Keratinocyte (primary cell): ENCODE results near the gene S1PR4. TPM values are rescaled to one million over a fixed set of nuclear protein-coding genes. Genes with fewer than 3 reads are reported as not detected.
A peak's percentile ranks its signal among the peaks of the same experiment; 100 is the strongest.

ENCODE experiments used
- DNase-seq: peaks from one replicate; pipeline ENCODE4 v3.0.0-alpha.2; 2011; ENCODE audit warnings: low read depth, missing footprints, low spot score
- FAIRE-seq: peaks from 2 replicates; lab custom pipeline; 2011; peaks lifted over from hg19 to GRCh38; lab: Jason Lieb, UNC
- H2AFZ ChIP-seq: 2 replicates; pipeline ENCODE4 v1.6.0; 2012; ENCODE audit warnings: low read length, control low read depth, inconsistent platforms; ENCODE audit not compliant: control insufficient read depth
- H3K27ac ChIP-seq: 2 replicates; pipeline ENCODE4 v1.5.1; 2011; ENCODE audit warnings: low read length; ENCODE audit not compliant: control insufficient read depth, insufficient read depth
- H3K27me3 ChIP-seq: 3 replicates; pipeline ENCODE4 v1.6.0; 2011; ENCODE audit warnings: low read length; ENCODE audit not compliant: control insufficient read depth, insufficient read depth; ENCODE audit errors: extremely low read depth
- H3K36me3 ChIP-seq, 2 experiments: 2 replicates in 1 of 2; 3 replicates in 1 of 2; pipeline ENCODE4 v1.5.1; 2011; ENCODE audit warnings: low read length in 2 of 2, mild to moderate bottlenecking in 1 of 2; ENCODE audit not compliant: control insufficient read depth in 2 of 2, insufficient read depth in 2 of 2; ENCODE audit errors: extremely low read depth in 1 of 2
- H3K4me1 ChIP-seq: 3 replicates; pipeline ENCODE4 v1.5.1; 2011; ENCODE audit warnings: low read length; ENCODE audit not compliant: control insufficient read depth, insufficient read depth; ENCODE audit errors: extremely low read depth
- H3K4me2 ChIP-seq: 3 replicates; pipeline ENCODE4 v1.6.0; 2011; ENCODE audit warnings: low read depth, low read length; ENCODE audit not compliant: control insufficient read depth, insufficient read depth; ENCODE audit errors: extremely low read depth
- H3K4me3 ChIP-seq, 3 experiments: fragments of 200-600 bp in 1 of 3; sonication (generic) in 1 of 3; 2 replicates in 2 of 3; 3 replicates in 1 of 3; pipeline ENCODE4 v1.5.1; 2011 to 2016; ENCODE audit warnings: low read length in 3 of 3, mild to moderate bottlenecking in 3 of 3, control low read depth in 2 of 3, inconsistent platforms in 1 of 3, low read depth in 1 of 3, mixed read lengths in 1 of 3, mixed run types in 1 of 3, moderate library complexity in 1 of 3; ENCODE audit not compliant: control insufficient read depth in 2 of 3, insufficient read depth in 2 of 3; ENCODE audit errors: extremely low read depth in 1 of 3
- H3K79me2 ChIP-seq: 2 replicates; pipeline ENCODE4 v1.6.0; 2012; ENCODE audit warnings: low read length; ENCODE audit not compliant: control insufficient read depth, insufficient read depth
- H3K9ac ChIP-seq: 3 replicates; pipeline ENCODE4 v1.6.0; 2011; ENCODE audit warnings: low read length; ENCODE audit not compliant: control insufficient read depth, insufficient read depth; ENCODE audit errors: extremely low read depth
- H3K9me1 ChIP-seq: 3 replicates; pipeline ENCODE4 v1.6.0; 2011; ENCODE audit warnings: low read length; ENCODE audit not compliant: control insufficient read depth, insufficient read depth; ENCODE audit errors: extremely low read depth
- H3K9me3 ChIP-seq: 2 replicates; pipeline ENCODE4 v1.5.1; 2012; ENCODE audit warnings: low read depth, low read length; ENCODE audit not compliant: control insufficient read depth
- H4K20me1 ChIP-seq: 3 replicates; pipeline ENCODE4 v1.6.0; 2011; ENCODE audit warnings: low read length; ENCODE audit not compliant: control insufficient read depth, insufficient read depth; ENCODE audit errors: extremely low read depth
- EZH2 ChIP-seq: IDR thresholded peaks from one replicate; pipeline ENCODE4 v1.6.1; 2012; ENCODE audit warnings: inconsistent platforms, mild to moderate bottlenecking, low read length, moderate library complexity
- dilution Hi-C: fragments of 300-500 bp; cut with MboI; formaldehyde crosslinking; loops from one replicate; pipeline ENCODE4 v1.7.0; 2020; ENCODE audit warnings: low sequenced_read_pairs; ENCODE audit not compliant: extremely low pct_ligation_motif_present
- polyA minus RNA-seq, 3 experiments: library from RNA; depleted of rRNA, polyadenylated mRNA; stranded (reverse); fragments of >200 nt; gene quantifications; 1 replicate in 1 of 3; 2 replicates in 1 of 3; 3 replicates in 1 of 3; pipeline ENCODE4 v1.2.3, GENCODE V29; 2011
- polyA plus RNA-seq, 5 experiments: library from polyadenylated mRNA; depleted of rRNA in 3 of 5; stranded (reverse) in 3 of 5; stranded (forward) in 1 of 5; unstranded in 1 of 5; fragments of >200 nt; gene quantifications; 1 replicate in 1 of 5; 2 replicates in 3 of 5; 3 replicates in 1 of 5; pipeline versions ENCODE4 v1.2.1 to v1.2.3, GENCODE V29; 2011 to 2012; ENCODE audit warnings: missing spikeins in 2 of 5, low read depth in 1 of 5, low replicate concordance in 1 of 5
- TF ChIP-seq, protein P1 (sequence below), 3 experiments: IDR thresholded peaks in 1 of 3; conservative IDR thresholded peaks in 1 of 3; optimal IDR thresholded peaks in 1 of 3; 2 replicates in 2 of 3; 3 replicates in 1 of 3; pipeline versions ENCODE3 to v1.5.1; 2011; ENCODE audit warnings: low read length in 3 of 3, mild to moderate bottlenecking in 3 of 3, moderate library complexity in 2 of 3, control low read depth in 1 of 3, inconsistent platforms in 1 of 3; ENCODE audit not compliant: insufficient read depth in 2 of 3; ENCODE audit errors: extremely low read depth in 1 of 3

Gene S1PR4, protein sequence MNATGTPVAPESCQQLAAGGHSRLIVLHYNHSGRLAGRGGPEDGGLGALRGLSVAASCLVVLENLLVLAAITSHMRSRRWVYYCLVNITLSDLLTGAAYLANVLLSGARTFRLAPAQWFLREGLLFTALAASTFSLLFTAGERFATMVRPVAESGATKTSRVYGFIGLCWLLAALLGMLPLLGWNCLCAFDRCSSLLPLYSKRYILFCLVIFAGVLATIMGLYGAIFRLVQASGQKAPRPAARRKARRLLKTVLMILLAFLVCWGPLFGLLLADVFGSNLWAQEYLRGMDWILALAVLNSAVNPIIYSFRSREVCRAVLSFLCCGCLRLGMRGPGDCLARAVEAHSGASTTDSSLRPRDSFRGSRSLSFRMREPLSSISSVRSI
- polyA plus RNA-seq (0.08 to 0.14 TPM in 2 of 3 replicates, not detected in the other), polyA minus RNA-seq (0.19 to 0.49 TPM in 2 of 3 replicates, not detected in the other)
- not detected for polyA plus RNA-seq (2011; ENCODE audit: low read depth)
- 0.04 TPM in 1 of 2 replicates, not detected in the other for polyA plus RNA-seq (2011; cell fraction: cytosol; rRNA removed)
- 0.37 and 0.48 TPM in 2 replicates for polyA plus RNA-seq (2011; cell fraction: nucleus; rRNA removed)
- 0.47 TPM in 1 of 2 replicates, not detected in the other for polyA plus RNA-seq (2012; ENCODE audit: low replicate concordance)
- not detected for polyA minus RNA-seq (2011; cell fraction: cytosol; rRNA and poly(A)+ RNA removed)
- polyA minus RNA-seq (2011; cell fraction: nucleus; rRNA and poly(A)+ RNA removed), result 0.39 and 1.8 TPM in 2 replicates

DNA sequence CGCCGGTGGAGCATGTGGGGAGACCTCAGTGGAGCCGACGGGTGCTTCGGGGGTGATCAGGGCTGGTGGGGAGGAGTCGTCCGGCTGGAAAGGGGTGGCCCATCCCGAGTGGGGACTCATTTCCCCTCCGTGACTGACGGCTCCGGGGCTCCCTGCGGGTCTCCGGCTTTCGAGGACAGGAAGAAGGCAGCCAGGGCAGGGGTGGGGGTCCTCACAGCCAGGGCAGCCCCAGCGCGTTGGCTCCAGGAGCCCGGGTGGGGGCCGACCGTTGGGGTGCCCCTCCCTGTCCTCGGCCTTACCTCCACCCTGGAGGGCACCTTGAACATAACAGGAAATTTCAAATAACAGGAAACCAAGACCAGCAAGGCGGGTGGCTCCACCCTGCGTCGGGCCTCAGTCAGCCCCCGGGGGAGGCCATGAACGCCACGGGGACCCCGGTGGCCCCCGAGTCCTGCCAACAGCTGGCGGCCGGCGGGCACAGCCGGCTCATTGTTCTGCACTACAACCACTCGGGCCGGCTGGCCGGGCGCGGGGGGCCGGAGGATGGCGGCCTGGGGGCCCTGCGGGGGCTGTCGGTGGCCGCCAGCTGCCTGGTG is at the start of gene S1PR4:
TSS of gene S1PR4 (plus strand) at position 393 of the 596 bp plus-strand sequence. CDS start at position 417, 24 bp downstream.
- H2AFZ ChIP-seq, result no peak within 1 kb of the TSS
- no peaks in the 10 kb centered on the region for H3K36me3 ChIP-seq
- no peaks in the 10 kb centered on the region for H3K79me2 ChIP-seq
- H3K9me3 ChIP-seq, result no peaks in the 10 kb centered on the region
- H3K4me3 ChIP-seq, result no peak within 1 kb of the TSS
- FAIRE-seq, result no peak
- no peaks in the 10 kb centered on the region for H3K9me1 ChIP-seq
- no peak for TF ChIP-seq EZH2
- TF ChIP-seq, protein P1, sequence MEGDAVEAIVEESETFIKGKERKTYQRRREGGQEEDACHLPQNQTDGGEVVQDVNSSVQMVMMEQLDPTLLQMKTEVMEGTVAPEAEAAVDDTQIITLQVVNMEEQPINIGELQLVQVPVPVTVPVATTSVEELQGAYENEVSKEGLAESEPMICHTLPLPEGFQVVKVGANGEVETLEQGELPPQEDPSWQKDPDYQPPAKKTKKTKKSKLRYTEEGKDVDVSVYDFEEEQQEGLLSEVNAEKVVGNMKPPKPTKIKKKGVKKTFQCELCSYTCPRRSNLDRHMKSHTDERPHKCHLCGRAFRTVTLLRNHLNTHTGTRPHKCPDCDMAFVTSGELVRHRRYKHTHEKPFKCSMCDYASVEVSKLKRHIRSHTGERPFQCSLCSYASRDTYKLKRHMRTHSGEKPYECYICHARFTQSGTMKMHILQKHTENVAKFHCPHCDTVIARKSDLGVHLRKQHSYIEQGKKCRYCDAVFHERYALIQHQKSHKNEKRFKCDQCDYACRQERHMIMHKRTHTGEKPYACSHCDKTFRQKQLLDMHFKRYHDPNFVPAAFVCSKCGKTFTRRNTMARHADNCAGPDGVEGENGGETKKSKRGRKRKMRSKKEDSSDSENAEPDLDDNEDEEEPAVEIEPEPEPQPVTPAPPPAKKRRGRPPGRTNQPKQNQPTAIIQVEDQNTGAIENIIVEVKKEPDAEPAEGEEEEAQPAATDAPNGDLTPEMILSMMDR (optimal IDR thresholded peaks at IDR 0.05 in 1 of 3, IDR thresholded peaks at IDR 0.05 in 1 of 3, conservative IDR thresholded peaks at IDR 0.05 in 1 of 3; ENCODE audit: extremely low read depth in 1 of 3, insufficient read depth in 2 of 3, low read length in 3 of 3), result no peak
- H3K4me1 ChIP-seq, result peaks cover 25% of the 10 kb centered on the region
- no peaks in the 10 kb centered on the region for H3K27me3 ChIP-seq
- H4K20me1 ChIP-seq, result no peaks in the 10 kb centered on the region
- DNase-seq, result no peak
- peak within 1 kb of the TSS; percentile 95 for H3K27ac ChIP-seq
- H3K4me2 ChIP-seq, result no peak within 1 kb of the TSS
- H3K9ac ChIP-seq, result peak within 1 kb of the TSS; percentile 82
- dilution Hi-C loops, result no loop called here

DNA sequence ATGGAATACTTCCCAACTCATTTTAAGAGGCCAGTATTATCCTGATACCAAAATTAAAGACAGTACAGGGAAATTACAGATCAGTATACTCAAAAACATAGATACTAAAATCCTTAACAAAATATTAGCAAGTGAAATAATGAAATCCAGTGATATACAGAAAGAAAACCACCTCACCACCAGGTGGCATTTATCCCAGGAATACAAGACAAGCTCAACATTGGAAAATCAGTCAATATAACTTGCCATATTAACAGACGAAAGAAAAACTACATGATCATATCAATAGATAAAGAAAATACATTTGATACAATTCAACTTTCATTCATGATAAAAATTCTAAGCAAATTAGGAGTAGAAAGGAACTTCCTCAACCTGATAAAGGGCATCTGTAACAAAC is 49.5 kb upstream of the S1PR4 start:
- H3K9me1 ChIP-seq, result no peaks in the 10 kb centered on the region
- H3K4me3 ChIP-seq, result no peak overlapping the region
- H3K36me3 ChIP-seq, result peaks cover 7 to 9% of the 10 kb centered on the region in 2 experiments
- H3K27ac ChIP-seq, result no peak overlapping the region
- H3K4me2 ChIP-seq, result no peak overlapping the region
- no peak overlapping the region for H3K9ac ChIP-seq
- peaks cover 25% of the 10 kb centered on the region for H3K79me2 ChIP-seq
- H2AFZ ChIP-seq, result no peak overlapping the region
- H3K27me3 ChIP-seq, result no peaks in the 10 kb centered on the region
- H3K4me1 ChIP-seq, result peaks cover 8% of the 10 kb centered on the region
- dilution Hi-C loops, result no loop called here
- DNase-seq (no peak), FAIRE-seq (no peak)
- H3K9me3 ChIP-seq, result no peaks in the 10 kb centered on the region
- H4K20me1 ChIP-seq, result no peaks in the 10 kb centered on the region
- TF ChIP-seq, protein P1 (optimal IDR thresholded peaks at IDR 0.05 in 1 of 3, IDR thresholded peaks at IDR 0.05 in 1 of 3, conservative IDR thresholded peaks at IDR 0.05 in 1 of 3; ENCODE audit: extremely low read depth in 1 of 3, insufficient read depth in 2 of 3, low read length in 3 of 3), result peak in 2 of 3 experiments; percentile 28 to 30
- TF ChIP-seq EZH2, result no peak
